ENCODE results near the gene PGK1. TPM values are rescaled to one million over a fixed set of nuclear protein-coding genes. Genes with fewer than 3 reads are reported as not detected.
"Not testable (repeated sequence)": the region's sequence is repeated elsewhere in the genome, so short reads cannot be mapped to it uniquely, and the experiment has no call there.

Gene PGK1
- total RNA-seq, 1 donor from 2014 or later, result 250 TPM

- no peaks in the 10 kb centered on the region for H3K9me3 ChIP-seq
- H3K4me3 ChIP-seq, result no peak overlapping the region
- H3K36me3 ChIP-seq, result peaks cover 78% of the 10 kb centered on the region
- no peak for TF ChIP-seq CTCF (IDR thresholded peaks at IDR 0.05)
- intact Hi-C loops (cut with DNase I), result no loop called here
- no peaks in the 10 kb centered on the region for H3K27me3 ChIP-seq
- H3K4me1 ChIP-seq, result no peaks in the 10 kb centered on the region
- ATAC-seq, result no peak
- no peak for DNase-seq
- H3K27ac ChIP-seq, result no peak overlapping the region
Observed at GRCh38 chrX:78118628-78119027, 14.6 kb downstream of the PGK1 start.

GRCh38 chrX:78119521-78120227 lies 15.6 kb downstream of the PGK1 start:
- H3K4me3 ChIP-seq, result no peak overlapping the region
- ATAC-seq (no peak), DNase-seq (no peak)
- no peaks in the 10 kb centered on the region for H3K9me3 ChIP-seq
- no peaks in the 10 kb centered on the region for H3K4me1 ChIP-seq
- H3K27ac ChIP-seq, result no peak overlapping the region
- peak; percentile 11 for TF ChIP-seq CTCF (IDR thresholded peaks at IDR 0.05)
- intact Hi-C loops (cut with DNase I), result no loop called here
- H3K27me3 ChIP-seq, result no peaks in the 10 kb centered on the region
- H3K36me3 ChIP-seq, result peaks cover 80% of the 10 kb centered on the region

- no peaks in the 10 kb centered on the region for H3K9me3 ChIP-seq
- H3K4me3 ChIP-seq, result no peak overlapping the region
- TF ChIP-seq CTCF (IDR thresholded peaks at IDR 0.05), result no peak
- intact Hi-C loops (cut with DNase I), result no loop called here
- peaks cover 72% of the 10 kb centered on the region for H3K36me3 ChIP-seq
- no peaks in the 10 kb centered on the region for H3K27me3 ChIP-seq
- no peak for ATAC-seq
- no peak overlapping the region for H3K27ac ChIP-seq
- H3K4me1 ChIP-seq, result no peaks in the 10 kb centered on the region
- DNase-seq, result no peak
Observed at GRCh38 chrX:78123190-78123589, 19.1 kb downstream of the PGK1 start.

- Histone ChIP-seq H3K27ac (no peak overlapping the region), H3K4me3 (no peak overlapping the region), H3K9me3 (no peaks in the 10 kb centered on the region), H3K36me3 (peaks cover 65% of the 10 kb centered on the region), H3K4me1 (no peaks in the 10 kb centered on the region), H3K27me3 (no peaks in the 10 kb centered on the region)
- intact Hi-C loops (cut with DNase I), result no loop called here
- DNase-seq (no peak), ATAC-seq (no peak)
- TF ChIP-seq CTCF (IDR thresholded peaks at IDR 0.05), result no peak
Observed at GRCh38 chrX:78124307-78124706, 20.3 kb downstream of the PGK1 start.

GRCh38 chrX:78125148-78125547 lies 21.1 kb downstream of the PGK1 start:
- no peak for DNase-seq
- no peaks in the 10 kb centered on the region for H3K9me3 ChIP-seq
- no peak overlapping the region for H3K27ac ChIP-seq
- ATAC-seq, result no peak
- H3K36me3 ChIP-seq, result peaks cover 65% of the 10 kb centered on the region
- intact Hi-C loops (cut with DNase I), result no loop called here
- H3K27me3 ChIP-seq, result no peaks in the 10 kb centered on the region
- TF ChIP-seq CTCF (IDR thresholded peaks at IDR 0.05), result no peak
- no peak overlapping the region for H3K4me3 ChIP-seq
- H3K4me1 ChIP-seq, result no peaks in the 10 kb centered on the region

- peaks cover 66% of the 10 kb centered on the region for H3K36me3 ChIP-seq
- H3K9me3 ChIP-seq; H3K27ac ChIP-seq; DNase-seq; H3K4me1 ChIP-seq; H3K27me3 ChIP-seq; H3K4me3 ChIP-seq; intact Hi-C loops (cut with DNase I); ATAC-seq: not testable (repeated sequence)
Observed at GRCh38 chrX:78125781-78126180, 21.7 kb downstream of the PGK1 start.

All from upper lobe of right lung (tissue), 1 donor.